Activated CD8-positive, alpha-beta memory T cell treated with anti-CD3 and anti-CD28 coated beads for 48 hours (primary cell): ENCODE data around the gene STN1.

Source experiments
- DNase-seq, 3 experiments: peaks; one replicate each; pipeline ENCODE4 v3.0.0-alpha.2; 2020; ENCODE audit warnings: low read depth in 2 of 3, low spot score in 2 of 3

The STN1 gene

GRCh38 chr10:103918053-103918846 is at the start of gene STN1:
Gene STN1 (minus strand): TSS chr10:103918184. CDS start chr10:103917594, 590 bp downstream.
- DNase-seq = peak; percentile 80 to 91 (median 88)

GRCh38 chr10:103967448-103968071 is 49.6 kb upstream of the STN1 start:
- DNase-seq = peak in 1 of 3 experiments; percentile 15

GRCh38 chr10:103966671-103967447 is 48.9 kb upstream of the STN1 start, which contains the start of gene SLK:
Gene SLK (plus strand): TSS chr10:103967140. CDS start chr10:103967746, 606 bp downstream.
- peak; percentile 58 to 76 (median 75) for DNase-seq

- DNase-seq = no peak
Observed at GRCh38 chr10:103960103-103960502, 42.1 kb upstream of the STN1 start.

- DNase-seq = no peak
Observed at GRCh38 chr10:103958996-103959395, 41.0 kb upstream of the STN1 start.

GRCh38 chr10:103954543-103954942 is 36.6 kb upstream of the STN1 start:
- no peak for DNase-seq

GRCh38 chr10:103951942-103952341 is 34.0 kb upstream of the STN1 start:
- DNase-seq = no peak

- DNase-seq = no peak
Observed at GRCh38 chr10:103951183-103951582, 33.2 kb upstream of the STN1 start.

- DNase-seq = no peak
Observed at GRCh38 chr10:103949728-103950127, 31.7 kb upstream of the STN1 start.

GRCh38 chr10:103947799-103948516 is 30.0 kb upstream of the STN1 start:
- no peak for DNase-seq

GRCh38 chr10:103942866-103943265 is 24.9 kb upstream of the STN1 start:
- DNase-seq = no peak

- no peak for DNase-seq
Observed at GRCh38 chr10:103941801-103942200, 23.8 kb upstream of the STN1 start.

- no peak for DNase-seq
Observed at GRCh38 chr10:103939522-103939921, 21.5 kb upstream of the STN1 start.

- no peak for DNase-seq
Observed at GRCh38 chr10:103936022-103936421, 18.0 kb upstream of the STN1 start.

- DNase-seq = no peak
Observed at GRCh38 chr10:103934308-103934707, 16.3 kb upstream of the STN1 start.

- DNase-seq = no peak
Observed at GRCh38 chr10:103933557-103934121, 15.7 kb upstream of the STN1 start.

- DNase-seq = no peak
Observed at GRCh38 chr10:103932971-103933370, 15.0 kb upstream of the STN1 start.

GRCh38 chr10:103932271-103932670 is 14.3 kb upstream of the STN1 start:
- DNase-seq = no peak

GRCh38 chr10:103931603-103932002 is 13.6 kb upstream of the STN1 start:
- no peak for DNase-seq

- DNase-seq = no peak
Observed at GRCh38 chr10:103930881-103931280, 12.9 kb upstream of the STN1 start.

- no peak for DNase-seq
Observed at GRCh38 chr10:103930449-103930848, 12.5 kb upstream of the STN1 start.
